ENCODE measurements around the gene TECPR1.

Gene TECPR1

DNA sequence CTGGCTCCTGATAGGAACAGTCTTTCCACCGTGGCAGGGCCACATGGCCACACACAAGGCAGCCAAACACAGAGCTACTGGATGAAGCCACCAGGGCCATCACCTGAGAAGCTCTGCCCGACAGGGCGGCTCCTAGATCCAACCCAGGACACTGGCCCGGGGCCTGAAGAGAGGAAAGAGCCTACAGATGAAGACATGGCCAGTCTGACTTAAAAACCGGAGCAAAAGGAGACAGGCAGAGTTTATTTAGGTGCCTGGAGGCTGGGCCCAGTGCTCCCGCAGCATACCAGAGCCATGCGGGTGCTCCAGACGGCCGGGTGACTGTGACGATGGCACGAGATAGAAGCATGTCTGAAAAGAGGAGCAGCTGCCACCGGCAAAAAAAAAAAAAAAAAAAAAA is 3.9 kb downstream of the TECPR1 start:
- no peak for DNase-seq

DNA sequence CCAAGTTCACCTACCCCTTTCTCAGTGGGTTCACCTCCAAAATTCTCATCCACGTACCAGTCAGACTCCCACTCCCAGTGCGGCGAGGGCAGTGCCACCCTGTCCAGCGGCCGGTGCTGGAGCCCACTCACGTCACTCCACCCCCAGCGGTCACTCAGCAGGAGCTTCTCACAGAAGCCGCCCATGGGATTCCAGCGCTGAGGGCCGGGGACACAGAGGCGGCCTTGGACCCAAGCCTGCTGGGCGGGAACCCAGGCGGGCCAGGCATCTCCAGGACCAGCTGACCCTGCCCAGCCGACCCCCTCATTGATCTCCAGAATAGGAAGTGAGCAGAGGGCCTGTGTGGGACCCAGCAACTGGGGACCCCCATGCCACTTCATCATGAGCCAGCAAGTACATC is 7.2 kb downstream of the TECPR1 start:
- DNase-seq = no peak

DNA sequence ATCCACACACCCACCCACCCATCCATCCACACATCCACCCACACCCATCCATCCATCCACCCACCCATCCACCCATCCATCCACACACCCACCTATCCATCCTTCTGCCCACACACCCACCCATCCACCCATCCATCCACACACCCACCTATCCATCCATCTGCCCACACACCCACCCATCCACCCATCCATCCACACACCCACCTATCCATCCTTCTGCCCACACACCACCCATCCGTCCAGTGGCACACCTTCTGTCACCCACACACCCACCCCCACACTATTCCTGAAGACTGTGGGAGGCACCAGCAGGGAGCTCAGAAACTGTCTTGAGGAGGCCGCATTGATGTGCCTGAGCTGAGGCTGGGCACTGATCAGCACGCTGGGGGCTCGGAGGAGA is 9.1 kb downstream of the TECPR1 start:
- no peak for DNase-seq

DNA sequence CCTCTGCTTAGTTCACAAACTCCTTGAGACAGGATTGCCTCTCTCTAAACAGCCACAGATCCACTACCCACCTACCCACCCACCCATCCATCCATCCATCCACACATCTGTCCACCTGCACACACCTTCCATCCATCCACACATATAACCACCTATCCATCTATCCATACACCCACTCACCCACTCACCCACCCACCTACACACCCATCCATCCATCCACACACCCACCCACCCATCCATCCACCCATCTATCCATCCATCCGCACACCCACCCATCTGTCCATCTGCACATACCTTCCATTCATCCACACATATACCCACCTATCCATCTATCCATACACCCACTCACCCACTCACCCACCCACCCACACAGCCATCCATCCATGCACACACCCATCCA is 9.7 kb downstream of the TECPR1 start:
- no peak for DNase-seq

DNA sequence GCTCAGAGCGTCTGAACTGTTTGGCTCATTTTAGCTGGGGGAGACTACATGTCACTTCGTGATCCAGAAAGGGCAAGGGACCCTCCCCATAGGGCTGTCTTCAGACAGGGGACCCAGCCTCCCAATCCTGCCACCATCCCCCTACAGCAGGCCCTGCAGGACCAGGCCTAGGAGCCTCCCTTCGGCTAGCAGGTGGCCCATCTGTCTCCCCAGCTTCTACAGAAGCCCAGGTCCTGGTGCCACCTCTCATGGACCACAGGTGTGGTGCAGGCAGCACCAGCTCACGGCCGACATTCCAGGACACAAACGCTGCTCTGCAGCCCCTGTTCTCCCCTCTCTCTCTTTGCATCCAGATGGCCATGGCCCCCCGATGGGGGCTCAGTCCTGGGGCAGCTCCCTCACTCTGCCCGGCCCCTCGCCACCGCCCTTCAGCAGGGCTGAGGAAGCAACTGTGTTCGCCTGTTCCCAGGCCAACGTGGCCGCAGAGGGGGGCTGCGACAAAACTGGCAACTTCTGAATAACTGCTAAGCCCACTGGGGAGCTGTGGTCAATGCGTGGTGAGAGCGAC is 10.3 kb downstream of the TECPR1 start:
- DNase-seq = no peak

DNA sequence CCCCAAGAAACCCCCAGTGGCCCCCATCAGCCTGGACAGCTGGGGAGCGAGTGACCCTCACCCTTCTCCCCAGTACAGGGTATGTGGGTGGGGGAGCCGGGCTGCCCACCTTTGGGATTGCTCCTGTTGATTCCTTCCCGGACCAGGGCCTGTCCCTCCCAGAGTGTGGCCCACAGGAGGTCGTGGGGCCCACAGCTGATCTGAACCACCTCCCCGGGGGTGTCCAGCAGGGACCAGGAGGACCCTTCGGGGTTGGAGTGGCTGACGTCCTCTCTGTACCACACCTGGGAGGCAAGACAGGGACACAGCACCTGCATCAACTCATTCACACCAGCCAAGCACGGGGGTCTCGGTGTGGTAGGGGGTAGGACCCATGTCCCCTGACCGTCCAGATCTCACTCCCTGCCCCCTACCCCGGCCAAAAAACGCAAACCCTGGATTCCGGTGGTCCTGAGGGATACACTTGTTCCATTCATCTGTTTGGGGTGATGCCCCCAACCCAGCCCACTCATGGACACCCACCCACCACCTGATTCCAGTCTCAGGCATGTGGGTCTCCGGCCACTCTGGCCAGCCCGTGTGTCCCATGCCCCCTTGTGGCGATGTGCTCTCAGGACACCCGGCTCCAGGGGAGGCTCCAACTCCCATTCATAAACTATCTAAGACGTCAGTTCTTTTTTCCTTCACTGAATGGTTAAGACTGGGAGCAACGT is 10.9 kb downstream of the TECPR1 start:
- peak in 1 of 2 experiments; percentile 66 for DNase-seq

DNA sequence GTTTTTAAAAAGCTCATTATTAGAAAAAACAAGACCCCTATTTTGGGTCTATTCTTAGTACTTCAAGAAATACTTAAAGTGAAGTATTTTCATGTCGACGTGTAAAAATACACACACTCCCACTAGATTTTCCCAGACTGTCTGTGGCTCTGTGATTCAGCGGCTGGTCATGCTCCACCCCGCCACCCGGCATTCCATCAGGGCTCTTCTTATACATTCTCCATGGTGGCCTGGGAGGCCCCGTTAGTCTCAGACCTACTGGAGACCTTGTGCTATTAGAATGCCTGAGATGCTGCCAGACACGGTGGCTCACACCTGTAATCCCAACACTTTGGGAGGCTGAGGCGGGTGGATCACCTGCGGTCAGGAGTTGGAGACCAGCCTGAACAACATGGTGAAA is 13.1 kb downstream of the TECPR1 start:
- DNase-seq = no peak

- no peak for DNase-seq
Measured at GRCh38 chr7:98238076-98238475, 14.0 kb downstream of the TECPR1 start.

DNA sequence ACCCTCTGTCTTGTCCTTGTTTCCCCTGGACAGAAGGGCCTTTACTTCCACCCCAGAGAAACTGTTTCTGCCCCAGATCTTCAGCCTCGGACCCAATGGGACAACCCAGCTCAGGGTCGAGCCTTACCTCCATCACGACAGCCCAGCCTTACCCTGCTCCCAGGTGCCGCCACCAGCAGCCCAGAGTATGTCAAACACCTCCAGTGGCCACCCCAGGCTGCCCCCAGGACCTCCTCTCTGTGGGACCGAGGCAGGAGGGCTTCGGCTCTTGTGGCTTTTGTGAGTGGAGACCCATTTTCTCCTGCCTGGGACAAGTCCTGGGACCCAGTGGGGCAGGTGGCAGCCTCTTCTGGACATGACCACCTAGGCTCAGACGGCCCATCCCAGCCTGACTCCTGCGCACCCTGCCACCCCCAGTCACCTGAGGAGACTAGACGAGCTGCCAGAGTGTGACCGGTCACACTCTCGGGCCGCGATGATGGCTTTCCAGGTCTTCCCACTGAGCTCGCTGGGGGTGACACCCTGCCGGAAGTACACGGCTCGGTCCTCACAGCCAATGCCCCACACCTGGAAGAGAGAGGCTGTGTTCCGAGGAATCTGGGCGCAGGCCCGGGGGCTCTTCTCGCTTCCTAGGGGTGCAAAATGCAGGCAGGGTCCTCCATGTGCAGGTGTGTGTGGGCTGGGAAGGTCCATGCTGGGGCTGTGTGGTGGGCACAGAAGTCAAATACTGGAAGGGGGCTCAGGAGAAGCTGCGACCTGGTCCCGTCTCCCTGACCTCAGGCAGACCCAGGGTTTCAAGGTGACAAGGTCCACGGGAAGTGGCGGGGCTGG is 15.5 kb downstream of the TECPR1 start:
- DNase-seq = no peak

GRCh38 chr7:98235901-98236300 is 16.1 kb downstream of the TECPR1 start:
- no peak for DNase-seq

GRCh38 chr7:98234429-98235147 is 17.4 kb downstream of the TECPR1 start:
- DNase-seq = no peak

GRCh38 chr7:98233219-98234070 is 18.6 kb downstream of the TECPR1 start:
- no peak for DNase-seq

- no peak for DNase-seq
Measured at GRCh38 chr7:98232799-98233198, 19.2 kb downstream of the TECPR1 start.

GRCh38 chr7:98232263-98232585 is 19.8 kb downstream of the TECPR1 start:
- DNase-seq = no peak

GRCh38 chr7:98231493-98232262 is 20.4 kb downstream of the TECPR1 start:
- DNase-seq = no peak

DNA sequence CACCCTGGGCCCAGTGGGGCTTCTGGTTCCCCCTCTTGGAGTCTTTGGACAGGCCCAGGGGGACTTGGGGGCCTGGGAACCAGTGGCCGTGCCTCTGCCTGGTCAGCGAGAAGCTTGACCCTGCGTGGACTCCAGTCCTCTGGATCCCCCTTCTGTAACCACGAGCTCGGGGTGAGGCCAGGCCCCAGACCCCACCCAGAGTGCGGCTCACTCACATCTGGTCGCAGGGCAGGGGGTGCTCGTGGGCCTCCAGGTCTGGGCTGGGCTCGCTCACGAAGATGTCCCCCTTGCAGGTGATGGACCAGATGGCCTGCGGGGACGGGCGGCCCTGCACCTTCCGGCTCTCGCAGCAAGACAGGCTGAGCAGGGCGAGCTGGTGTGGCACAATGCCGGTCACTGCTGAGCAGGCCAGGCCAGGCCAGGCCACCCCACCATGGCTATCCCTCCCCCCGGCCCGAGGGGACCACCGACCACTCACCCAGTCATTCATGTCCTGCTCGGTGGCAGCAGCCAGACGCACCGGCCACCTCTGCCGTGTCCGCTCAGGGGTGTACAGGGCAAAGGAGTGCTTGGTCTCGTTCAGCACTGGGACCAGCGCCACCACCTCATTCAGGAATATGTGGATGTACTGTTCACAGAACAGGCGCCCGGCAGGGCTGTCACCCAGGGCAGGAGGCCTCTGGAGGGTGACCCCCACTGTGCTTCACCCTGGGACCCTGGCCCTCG is 21.1 kb downstream of the TECPR1 start:
- DNase-seq = no peak

GRCh38 chr7:98229991-98230745 is 21.9 kb downstream of the TECPR1 start:
- no peak for DNase-seq

DNA sequence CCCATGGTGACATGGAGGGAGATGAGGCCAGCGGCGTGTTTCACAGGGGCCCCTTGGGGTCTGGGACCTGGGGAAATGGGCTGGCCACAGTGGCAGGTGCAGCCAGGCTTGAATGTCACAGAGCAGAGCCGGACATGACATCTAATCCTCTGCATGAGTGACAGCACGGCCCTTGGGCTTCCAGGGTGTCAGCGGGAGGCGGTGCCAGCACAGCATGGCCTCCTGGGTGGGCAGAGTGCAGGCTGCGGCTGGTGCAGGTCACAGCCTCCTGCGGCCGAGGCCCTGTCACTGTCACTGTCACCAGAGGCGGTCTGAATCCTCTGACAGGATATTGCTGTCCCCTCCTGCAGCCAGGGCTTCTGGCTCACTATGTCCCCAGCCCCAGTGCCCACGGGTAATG is 22.6 kb downstream of the TECPR1 start:
- no peak for DNase-seq

DNA sequence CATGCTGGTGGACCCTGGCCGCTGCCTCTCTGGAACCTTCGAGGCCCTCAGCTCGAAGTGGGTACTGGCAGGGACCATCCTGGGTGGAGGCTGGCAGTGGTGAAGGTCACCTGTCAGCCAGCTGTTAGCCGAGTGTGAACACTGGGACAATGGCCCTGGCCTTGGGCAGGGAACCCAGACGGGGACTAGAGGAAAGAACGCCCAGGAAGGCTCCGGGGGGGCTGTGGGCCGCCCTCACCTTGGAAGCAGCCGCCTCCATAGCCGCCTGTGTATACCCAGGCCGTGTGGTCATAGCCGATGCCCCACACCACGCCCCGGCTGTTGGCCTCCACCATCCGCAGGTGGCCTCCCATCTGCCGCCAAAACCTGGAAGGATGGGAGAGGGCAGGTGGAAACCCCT is 23.2 kb downstream of the TECPR1 start:
- no peak for DNase-seq

DNA sequence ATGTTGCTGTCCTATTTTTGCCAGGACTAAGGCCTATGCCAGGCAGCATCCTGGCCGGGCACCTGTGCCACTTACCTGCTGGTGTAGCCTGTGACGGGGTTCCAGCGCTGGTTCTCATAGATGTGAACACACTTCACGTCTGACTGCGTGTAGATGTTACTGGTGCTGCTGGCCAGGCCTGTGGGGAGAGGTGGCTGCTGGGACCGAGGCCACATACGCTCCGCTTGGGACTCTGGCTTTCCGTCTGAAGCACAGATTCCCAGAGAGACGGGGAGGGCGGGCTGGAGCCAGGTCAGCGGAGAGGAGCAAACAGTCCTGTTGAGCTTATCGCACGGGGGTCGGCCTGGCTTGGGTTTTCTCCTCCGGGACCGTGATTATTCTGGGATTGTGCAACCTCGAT is 24.1 kb downstream of the TECPR1 start:
- DNase-seq = no peak

All from NCI-H526 (cell line).